HUES6 (cell line): ENCODE measurements around the gene HOXD8.

Source experiments
- H3K27ac ChIP-seq: 2 replicates; pipeline ENCODE4 v1.7.0; 2013; ENCODE audit warnings: low read depth, mild to moderate bottlenecking, low read length, inconsistent platforms
- H3K27me3 ChIP-seq: 2 replicates; pipeline ENCODE4 v1.6.1; 2013; ENCODE audit warnings: low read length; ENCODE audit not compliant: control insufficient read depth, insufficient read depth
- H3K36me3 ChIP-seq: 2 replicates; pipeline ENCODE4 v1.6.1; 2013; ENCODE audit warnings: low read length; ENCODE audit not compliant: control insufficient read depth, insufficient read depth
- H3K4me1 ChIP-seq: 2 replicates; pipeline ENCODE4 v1.6.1; 2013; ENCODE audit warnings: low read length; ENCODE audit not compliant: control insufficient read depth, insufficient read depth
- H3K4me3 ChIP-seq: 2 replicates; pipeline ENCODE4 v1.5.1; 2013; ENCODE audit warnings: low read depth, low read length
- H3K9ac ChIP-seq: one replicate; pipeline ENCODE4 v1.6.1; 2013; ENCODE audit warnings: mild to moderate bottlenecking, low read length
- H3K9me3 ChIP-seq: 2 replicates; pipeline ENCODE4 v1.6.1; 2013; ENCODE audit warnings: low read depth, low read length; ENCODE audit not compliant: control insufficient read depth, insufficient read depth

HOXD8 gene

GRCh38 chr2:176092270-176093144 lies 37.0 kb upstream of the HOXD8 start, which contains the start of gene HOXD13:
Gene HOXD13 (plus strand): TSS chr2:176092721. CDS start chr2:176092891, 170 bp downstream.
- Histone ChIP-seq H3K27me3 (peaks cover 100% of the 10 kb centered on the region), H3K4me1 (peaks cover 30% of the 10 kb centered on the region), H3K9me3 (no peaks in the 10 kb centered on the region), H3K9ac (no peak within 1 kb of the TSS), H3K36me3 (no peaks in the 10 kb centered on the region), H3K27ac (no peak within 1 kb of the TSS), H3K4me3 (peak within 1 kb of the TSS; percentile 48)

GRCh38 chr2:176093145-176093897 lies 36.2 kb upstream of the HOXD8 start:
- H3K4me3 ChIP-seq = peak overlapping the region; percentile 48
- no peak overlapping the region for H3K27ac ChIP-seq
- no peaks in the 10 kb centered on the region for H3K9me3 ChIP-seq
- no peak overlapping the region for H3K9ac ChIP-seq
- H3K27me3 ChIP-seq = peaks cover 100% of the 10 kb centered on the region
- H3K4me1 ChIP-seq = peaks cover 35% of the 10 kb centered on the region
- H3K36me3 ChIP-seq = no peaks in the 10 kb centered on the region

- Histone ChIP-seq H3K9ac (no peak overlapping the region), H3K36me3 (no peaks in the 10 kb centered on the region), H3K9me3 (no peaks in the 10 kb centered on the region), H3K27ac (no peak overlapping the region), H3K4me1 (peaks cover 36% of the 10 kb centered on the region), H3K4me3 (peak overlapping the region; percentile 48), H3K27me3 (peaks cover 100% of the 10 kb centered on the region)
Measured at GRCh38 chr2:176093898-176094249, 35.6 kb upstream of the HOXD8 start.

- no peaks in the 10 kb centered on the region for H3K9me3 ChIP-seq
- H3K9ac ChIP-seq = no peak overlapping the region
- peaks cover 100% of the 10 kb centered on the region for H3K27me3 ChIP-seq
- H3K36me3 ChIP-seq = no peaks in the 10 kb centered on the region
- no peak overlapping the region for H3K27ac ChIP-seq
- H3K4me1 ChIP-seq = peaks cover 38% of the 10 kb centered on the region
- peak overlapping the region; percentile 4; the same call in 1 of the 2 replicates for H3K4me3 ChIP-seq
Measured at GRCh38 chr2:176094349-176094748, 35.2 kb upstream of the HOXD8 start.

- H3K4me3 ChIP-seq = no peak overlapping the region
- no peaks in the 10 kb centered on the region for H3K36me3 ChIP-seq
- H3K4me1 ChIP-seq = peaks cover 47% of the 10 kb centered on the region
- H3K9ac ChIP-seq = no peak overlapping the region
- peaks cover 100% of the 10 kb centered on the region for H3K27me3 ChIP-seq
- H3K27ac ChIP-seq = no peak overlapping the region
- no peaks in the 10 kb centered on the region for H3K9me3 ChIP-seq
Measured at GRCh38 chr2:176095421-176095820, 34.1 kb upstream of the HOXD8 start.

GRCh38 chr2:176096243-176096985 lies 33.1 kb upstream of the HOXD8 start:
- Histone ChIP-seq H3K9me3 (no peaks in the 10 kb centered on the region), H3K27me3 (peaks cover 100% of the 10 kb centered on the region), H3K36me3 (no peaks in the 10 kb centered on the region), H3K9ac (peak overlapping the region; percentile 54), H3K27ac (no peak overlapping the region), H3K4me1 (peaks cover 51% of the 10 kb centered on the region), H3K4me3 (peak overlapping the region; percentile 53)

GRCh38 chr2:176096986-176097819 lies 32.3 kb upstream of the HOXD8 start:
- H3K4me1 ChIP-seq = peaks cover 44% of the 10 kb centered on the region
- peak overlapping the region; percentile 60 for H3K9ac ChIP-seq
- H3K27me3 ChIP-seq = peaks cover 100% of the 10 kb centered on the region
- no peaks in the 10 kb centered on the region for H3K9me3 ChIP-seq
- H3K4me3 ChIP-seq = peak overlapping the region; percentile 53
- H3K27ac ChIP-seq = no peak overlapping the region; the same call in 1 of the 2 replicates
- H3K36me3 ChIP-seq = no peaks in the 10 kb centered on the region

- Histone ChIP-seq H3K9me3 (no peaks in the 10 kb centered on the region), H3K9ac (peak overlapping the region; percentile 20), H3K27ac (no peak overlapping the region), H3K4me1 (peaks cover 44% of the 10 kb centered on the region), H3K4me3 (peak overlapping the region; percentile 48), H3K27me3 (peaks cover 100% of the 10 kb centered on the region), H3K36me3 (no peaks in the 10 kb centered on the region)
Measured at GRCh38 chr2:176097820-176098365, 31.6 kb upstream of the HOXD8 start.

- Histone ChIP-seq H3K9ac (peak overlapping the region; percentile 10), H3K27me3 (peaks cover 100% of the 10 kb centered on the region)
Measured at GRCh38 chr2:176098366-176099158, 30.9 kb upstream of the HOXD8 start.

More at GRCh38 chr2:176098366-176099158, 30.9 kb upstream of the HOXD8 start:
- Histone ChIP-seq H3K9me3 (no peaks in the 10 kb centered on the region), H3K4me3 (peak overlapping the region; percentile 48), H3K4me1 (peaks cover 39% of the 10 kb centered on the region), H3K27ac (no peak overlapping the region), H3K36me3 (no peaks in the 10 kb centered on the region)
